Measurements from ENCODE around the gene RHOA.

The RHOA gene

DNA sequence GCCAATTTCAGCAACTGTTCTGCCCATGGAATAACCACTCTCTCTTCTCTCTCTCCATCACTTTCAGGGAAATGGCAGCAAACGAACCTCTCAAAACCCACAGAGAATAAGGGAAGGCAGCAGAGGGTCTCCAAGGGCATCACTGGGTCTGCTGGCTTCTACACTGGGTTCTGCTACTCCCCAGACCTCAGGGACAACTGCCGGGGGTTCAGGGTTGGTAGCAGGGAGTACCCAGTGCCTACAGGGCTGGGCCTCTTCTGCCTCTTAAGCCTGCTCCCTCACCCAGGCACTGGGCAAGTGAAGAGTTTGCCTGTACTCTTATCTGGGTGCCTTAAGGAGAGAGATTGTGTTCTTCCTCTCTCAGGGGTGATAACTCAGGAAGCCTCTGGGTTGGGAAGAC lies 3.0 kb upstream of the RHOA start:
- H2AFZ ChIP-seq: no peak overlapping the region
- H3K4me3 ChIP-seq (ENCODE audit: low read depth, low read length): no peak overlapping the region
- H3K36me3 ChIP-seq (ENCODE audit: control insufficient read depth, insufficient read depth, low read length): no peaks in the 10 kb centered on the region
- H3K9me3 ChIP-seq (ENCODE audit: control insufficient read depth, low read length): no peaks in the 10 kb centered on the region
- H3K4me2 ChIP-seq (ENCODE audit: low read length): no peak overlapping the region
- no peak overlapping the region for H3K9ac ChIP-seq
- no peaks in the 10 kb centered on the region for H3K27me3 ChIP-seq (ENCODE audit: control insufficient read depth, insufficient read depth, low read length)
- H3K79me2 ChIP-seq: peaks cover 24% of the 10 kb centered on the region
- no peak overlapping the region for H3K27ac ChIP-seq
- H3K4me1 ChIP-seq: peaks cover 23% of the 10 kb centered on the region
- TF ChIP-seq CTCF (IDR thresholded peaks at IDR 0.05): no peak

DNA sequence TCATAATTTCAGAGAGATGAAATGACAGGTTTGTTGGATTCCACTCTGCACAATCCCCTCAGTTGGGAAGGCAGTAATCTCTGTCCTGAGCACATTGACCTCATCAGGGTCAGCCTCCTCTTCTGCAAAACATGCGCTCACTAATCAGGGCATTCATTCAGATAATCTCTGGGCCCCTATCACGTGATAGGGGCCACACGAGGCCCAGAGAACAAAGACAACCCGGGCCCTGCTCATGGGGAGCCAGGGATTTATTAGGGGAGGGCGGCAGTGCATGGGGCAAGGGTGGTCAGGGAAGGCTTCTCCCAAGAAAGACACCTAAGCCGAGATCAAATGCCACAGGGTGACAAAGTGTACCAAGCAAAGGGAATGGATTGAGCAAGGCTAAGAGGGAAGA lies 1.6 kb upstream of the RHOA start:
- H3K9me3 ChIP-seq (ENCODE audit: control insufficient read depth, low read length): no peaks in the 10 kb centered on the region
- H3K9ac ChIP-seq: no peak overlapping the region
- no peaks in the 10 kb centered on the region for H3K27me3 ChIP-seq (ENCODE audit: control insufficient read depth, insufficient read depth, low read length)
- peak overlapping the region; percentile 86 for H3K4me3 ChIP-seq (ENCODE audit: low read depth, low read length)
- TF ChIP-seq CTCF (IDR thresholded peaks at IDR 0.05): no peak
- peak overlapping the region; percentile 80 for H3K4me2 ChIP-seq (ENCODE audit: low read length)
- H3K27ac ChIP-seq: peak overlapping the region; percentile 87
- H3K4me1 ChIP-seq: peaks cover 23% of the 10 kb centered on the region
- H3K36me3 ChIP-seq (ENCODE audit: control insufficient read depth, insufficient read depth, low read length): no peaks in the 10 kb centered on the region
- peaks cover 38% of the 10 kb centered on the region for H3K79me2 ChIP-seq
- no peak overlapping the region for H2AFZ ChIP-seq

- Histone ChIP-seq H3K4me1 (peaks cover 23% of the 10 kb centered on the region), H3K9me3 (ENCODE audit: control insufficient read depth, low read length) (no peaks in the 10 kb centered on the region)
Measured at GRCh38 chr3:49412632-49413337, 1.0 kb upstream of the RHOA start.

DNA sequence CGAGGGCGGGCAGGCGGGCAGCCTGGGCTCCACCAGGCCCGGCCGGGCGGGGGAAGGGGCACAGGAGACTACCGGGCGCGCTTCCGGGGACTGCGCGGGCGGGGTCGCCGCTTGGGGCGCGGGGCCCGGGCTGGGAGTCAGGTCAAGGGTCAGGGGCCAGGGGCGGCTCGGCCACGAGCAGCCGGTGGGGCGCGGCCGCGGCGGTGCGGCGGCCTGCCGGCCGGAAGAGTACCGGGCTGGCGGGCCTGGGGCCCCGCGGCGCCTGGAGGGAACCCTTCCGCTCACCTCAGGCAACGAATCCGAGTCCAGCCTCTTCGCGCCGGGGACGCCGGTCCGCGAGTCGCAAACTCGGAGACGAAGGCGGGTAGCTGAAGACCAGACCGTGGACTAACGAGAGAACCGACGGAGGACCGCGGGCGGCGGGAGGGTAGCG lies 225 bp downstream of the RHOA start:
- Histone ChIP-seq H3K4me1 (peaks cover 23% of the 10 kb centered on the region), H3K36me3 (ENCODE audit: control insufficient read depth, insufficient read depth, low read length) (no peaks in the 10 kb centered on the region), H3K79me2 (peaks cover 47% of the 10 kb centered on the region), H3K27me3 (ENCODE audit: control insufficient read depth, insufficient read depth, low read length) (no peaks in the 10 kb centered on the region), H3K9ac (peak overlapping the region; percentile 39), H3K9me3 (ENCODE audit: control insufficient read depth, low read length) (no peaks in the 10 kb centered on the region), H2AFZ (peak overlapping the region; percentile 86), H3K4me2 (ENCODE audit: low read length) (peak overlapping the region; percentile 81), H3K4me3 (ENCODE audit: low read depth, low read length) (peak overlapping the region; percentile 86), H3K27ac (peak overlapping the region; percentile 87)
- no peak for TF ChIP-seq CTCF (IDR thresholded peaks at IDR 0.05)

More at GRCh38 chr3:49412632-49413337, 1.0 kb upstream of the RHOA start:
- Histone ChIP-seq H3K9ac (peak overlapping the region; percentile 47), H3K79me2 (peaks cover 41% of the 10 kb centered on the region), H3K4me2 (ENCODE audit: low read length) (peak overlapping the region; percentile 80), H3K36me3 (ENCODE audit: control insufficient read depth, insufficient read depth, low read length) (no peaks in the 10 kb centered on the region), H3K27me3 (ENCODE audit: control insufficient read depth, insufficient read depth, low read length) (no peaks in the 10 kb centered on the region), H3K4me3 (ENCODE audit: low read depth, low read length) (peak overlapping the region; percentile 86), H2AFZ (peak overlapping the region; percentile 86), H3K27ac (peak overlapping the region; percentile 87)
- TF ChIP-seq CTCF (IDR thresholded peaks at IDR 0.05): no peak
